Fibroblast of mammary gland (primary cell): ENCODE measurements around the gene DCAF16.

Source experiments
- DNase-seq: peaks from one replicate; pipeline ENCODE4 v3.0.0-alpha.2; 2010; ENCODE audit warnings: low read depth
- H3K4me3 ChIP-seq: 2 replicates; pipeline ENCODE4 v1.5.1; 2011; ENCODE audit warnings: low read depth, mild to moderate bottlenecking, low read length, moderate library complexity; ENCODE audit not compliant: control insufficient read depth
- TF ChIP-seq, protein P1 (sequence below): conservative IDR thresholded peaks from 2 replicates; pipeline ENCODE4 v1.5.1; 2011; ENCODE audit warnings: low read depth, low read length, inconsistent platforms; ENCODE audit not compliant: control insufficient read depth, insufficient read depth

The DCAF16 gene

GRCh38 chr4:17778431-17778830 lies 32.1 kb downstream of the DCAF16 start:
- no peak for DNase-seq
- H3K4me3 ChIP-seq = no peak overlapping the region
- TF ChIP-seq, protein P1, sequence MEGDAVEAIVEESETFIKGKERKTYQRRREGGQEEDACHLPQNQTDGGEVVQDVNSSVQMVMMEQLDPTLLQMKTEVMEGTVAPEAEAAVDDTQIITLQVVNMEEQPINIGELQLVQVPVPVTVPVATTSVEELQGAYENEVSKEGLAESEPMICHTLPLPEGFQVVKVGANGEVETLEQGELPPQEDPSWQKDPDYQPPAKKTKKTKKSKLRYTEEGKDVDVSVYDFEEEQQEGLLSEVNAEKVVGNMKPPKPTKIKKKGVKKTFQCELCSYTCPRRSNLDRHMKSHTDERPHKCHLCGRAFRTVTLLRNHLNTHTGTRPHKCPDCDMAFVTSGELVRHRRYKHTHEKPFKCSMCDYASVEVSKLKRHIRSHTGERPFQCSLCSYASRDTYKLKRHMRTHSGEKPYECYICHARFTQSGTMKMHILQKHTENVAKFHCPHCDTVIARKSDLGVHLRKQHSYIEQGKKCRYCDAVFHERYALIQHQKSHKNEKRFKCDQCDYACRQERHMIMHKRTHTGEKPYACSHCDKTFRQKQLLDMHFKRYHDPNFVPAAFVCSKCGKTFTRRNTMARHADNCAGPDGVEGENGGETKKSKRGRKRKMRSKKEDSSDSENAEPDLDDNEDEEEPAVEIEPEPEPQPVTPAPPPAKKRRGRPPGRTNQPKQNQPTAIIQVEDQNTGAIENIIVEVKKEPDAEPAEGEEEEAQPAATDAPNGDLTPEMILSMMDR = no peak

DNA sequence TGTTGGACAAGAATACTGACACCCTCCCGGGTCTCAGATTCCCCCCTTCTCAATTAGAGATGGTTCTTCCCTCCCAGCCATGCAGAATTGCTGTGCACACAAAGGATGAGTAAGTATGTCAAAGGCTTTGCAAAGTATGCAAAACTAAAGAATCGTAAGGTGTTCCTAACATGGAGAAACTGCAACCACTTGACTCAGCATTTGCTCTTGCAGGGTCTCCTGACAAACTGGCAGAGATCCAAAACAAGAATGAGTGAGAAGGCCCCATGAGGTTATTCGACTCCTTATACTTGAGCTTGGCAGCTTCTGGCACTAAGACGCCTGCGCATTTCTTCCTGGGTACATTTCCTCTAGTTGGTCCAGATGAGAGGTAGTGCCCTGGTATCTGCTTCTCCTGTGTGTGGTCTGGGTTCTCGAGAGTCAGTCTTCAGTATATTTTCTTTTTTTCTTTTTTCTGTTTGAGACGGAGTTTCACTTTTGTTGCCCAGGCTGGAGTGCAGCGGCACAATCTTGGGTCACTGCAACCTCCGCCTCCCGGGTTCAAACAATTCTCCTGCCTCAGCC lies 37.3 kb downstream of the DCAF16 start:
- DNase-seq = no peak
- TF ChIP-seq, protein P1 = no peak
- no peak overlapping the region for H3K4me3 ChIP-seq

DNA sequence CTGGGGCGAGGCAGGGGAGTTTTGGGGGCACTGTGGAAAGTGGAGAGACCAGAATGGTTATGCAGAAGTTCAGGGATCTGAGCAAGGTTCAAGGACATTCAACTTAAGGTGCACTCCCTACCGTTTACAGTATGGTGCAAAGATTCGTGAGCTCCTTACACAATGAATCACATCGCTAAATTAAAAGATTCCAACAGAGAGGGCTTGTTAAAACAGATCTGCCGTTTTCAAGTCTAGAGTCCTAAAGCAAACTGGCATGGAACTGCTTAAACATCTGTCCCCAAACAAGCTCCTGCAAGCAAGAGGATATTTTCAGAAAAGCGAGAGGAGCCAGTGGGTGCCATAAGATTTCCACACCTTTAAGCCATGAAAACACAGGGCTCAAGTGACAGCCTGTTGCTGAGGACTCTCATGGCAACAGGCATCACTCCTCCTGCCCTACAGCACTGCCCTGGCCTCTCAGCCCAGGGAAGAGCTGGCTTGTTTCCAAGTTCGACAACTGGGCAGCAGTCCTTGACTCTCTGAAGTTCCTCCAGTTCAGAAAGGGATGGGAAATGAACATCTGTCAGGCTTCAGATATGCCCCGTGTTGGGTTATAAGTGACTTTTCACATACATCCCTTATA lies 39.2 kb downstream of the DCAF16 start:
- no peak overlapping the region for H3K4me3 ChIP-seq
- TF ChIP-seq, protein P1 = no peak
- DNase-seq = no peak

GRCh38 chr4:17770845-17771244 lies 39.7 kb downstream of the DCAF16 start:
- no peak for DNase-seq
- H3K4me3 ChIP-seq = no peak overlapping the region
- TF ChIP-seq, protein P1 = no peak

GRCh38 chr4:17769406-17770174 lies 41.0 kb downstream of the DCAF16 start:
- no peak for DNase-seq
- H3K4me3 ChIP-seq = no peak overlapping the region
- TF ChIP-seq, protein P1 = no peak

DNA sequence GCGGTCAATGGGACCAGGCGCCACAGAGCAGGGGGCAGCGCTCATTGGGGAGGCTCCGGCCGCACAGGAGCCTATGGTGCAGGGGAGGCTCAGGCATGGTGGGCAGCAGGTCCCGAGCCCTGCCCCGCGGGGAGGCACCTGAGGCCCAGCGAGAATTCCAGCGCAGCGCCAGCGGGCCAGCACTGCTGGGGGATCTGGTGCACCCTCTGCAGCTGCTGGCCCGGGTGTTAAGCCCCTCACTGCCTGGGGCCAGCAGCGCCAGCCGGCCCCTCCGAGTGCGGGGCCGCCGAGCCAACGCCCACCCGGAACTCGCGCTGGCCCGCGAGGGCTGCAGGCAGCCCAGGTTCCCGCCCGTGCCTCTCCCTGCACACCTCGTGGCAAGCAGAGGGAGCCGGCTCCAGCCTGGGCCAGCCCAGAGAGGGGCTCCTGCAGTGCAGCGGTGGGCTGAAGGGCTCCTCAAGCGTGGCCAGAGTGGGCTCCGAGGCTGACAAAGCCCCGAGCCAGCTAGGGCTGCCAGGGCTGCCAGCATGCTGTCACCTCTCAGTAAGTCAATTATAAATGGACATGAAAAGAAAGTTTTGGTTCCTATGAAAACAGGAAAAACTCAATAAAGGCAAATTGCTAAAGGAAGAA lies 43.6 kb downstream of the DCAF16 start:
- H3K4me3 ChIP-seq = no peak overlapping the region
- TF ChIP-seq, protein P1 = no peak
- no peak for DNase-seq
